ENCODE data around the gene USP13.

USP13 gene

GRCh38 chr3:179697736-179698332 is 45.0 kb downstream of the USP13 start:
- in situ Hi-C loops (cut with MboI; ENCODE audit: low sequenced_read_pairs) = no loop called here

GRCh38 chr3:179700716-179701115 is 47.9 kb downstream of the USP13 start:
- in situ Hi-C loops (cut with MboI; ENCODE audit: low sequenced_read_pairs) = no loop called here

- in situ Hi-C loops (cut with MboI; ENCODE audit: low sequenced_read_pairs) = no loop called here
Observed at GRCh38 chr3:179701176-179701827, 48.5 kb downstream of the USP13 start.

- in situ Hi-C loops (cut with MboI; ENCODE audit: low sequenced_read_pairs) = no loop called here
Observed at GRCh38 chr3:179702271-179702947, 49.6 kb downstream of the USP13 start.

GRCh38 chr3:179703816-179704215 is 51.0 kb downstream of the USP13 start:
- in situ Hi-C loops (cut with MboI; ENCODE audit: low sequenced_read_pairs) = no loop called here

GRCh38 chr3:179706233-179706632 is 53.4 kb downstream of the USP13 start:
- in situ Hi-C loops (cut with MboI; ENCODE audit: low sequenced_read_pairs) = no loop called here

GRCh38 chr3:179710079-179710478 is 57.2 kb downstream of the USP13 start:
- in situ Hi-C loops (cut with MboI; ENCODE audit: low sequenced_read_pairs) = no loop called here

- in situ Hi-C loops (cut with MboI; ENCODE audit: low sequenced_read_pairs) = no loop called here
Observed at GRCh38 chr3:179713643-179714090, 60.8 kb downstream of the USP13 start.

- in situ Hi-C loops (cut with MboI; ENCODE audit: low sequenced_read_pairs) = no loop called here
Observed at GRCh38 chr3:179715582-179715981, 62.7 kb downstream of the USP13 start.

- in situ Hi-C loops (cut with MboI; ENCODE audit: low sequenced_read_pairs) = no loop called here
Observed at GRCh38 chr3:179716226-179716625, 63.4 kb downstream of the USP13 start.

GRCh38 chr3:179716811-179717210 is 64.0 kb downstream of the USP13 start:
- in situ Hi-C loops (cut with MboI; ENCODE audit: low sequenced_read_pairs) = no loop called here

GRCh38 chr3:179717219-179717618 is 64.4 kb downstream of the USP13 start:
- in situ Hi-C loops (cut with MboI; ENCODE audit: low sequenced_read_pairs) = no loop called here

GRCh38 chr3:179719048-179719734 is 66.4 kb downstream of the USP13 start:
- in situ Hi-C loops (cut with MboI; ENCODE audit: low sequenced_read_pairs) = no loop called here

- in situ Hi-C loops (cut with MboI; ENCODE audit: low sequenced_read_pairs) = no loop called here
Observed at GRCh38 chr3:179720196-179720595, 67.4 kb downstream of the USP13 start.

GRCh38 chr3:179723617-179724016 is 70.8 kb downstream of the USP13 start:
- in situ Hi-C loops (cut with MboI; ENCODE audit: low sequenced_read_pairs) = no loop called here

- in situ Hi-C loops (cut with MboI; ENCODE audit: low sequenced_read_pairs) = no loop called here
Observed at GRCh38 chr3:179726075-179726699, 73.3 kb downstream of the USP13 start.

- in situ Hi-C loops (cut with MboI; ENCODE audit: low sequenced_read_pairs) = no loop called here
Observed at GRCh38 chr3:179729086-179729485, 76.2 kb downstream of the USP13 start.

- in situ Hi-C loops (cut with MboI; ENCODE audit: low sequenced_read_pairs) = no loop called here
Observed at GRCh38 chr3:179729981-179730380, 77.1 kb downstream of the USP13 start.

- in situ Hi-C loops (cut with MboI; ENCODE audit: low sequenced_read_pairs) = no loop called here
Observed at GRCh38 chr3:179730506-179730905, 77.7 kb downstream of the USP13 start.

- in situ Hi-C loops (cut with MboI; ENCODE audit: low sequenced_read_pairs) = no loop called here
Observed at GRCh38 chr3:179731544-179731943, 78.7 kb downstream of the USP13 start.

GRCh38 chr3:179732661-179733348 is 80.0 kb downstream of the USP13 start:
- in situ Hi-C loops (cut with MboI; ENCODE audit: low sequenced_read_pairs) = no loop called here

Measured in hTERT RPE-1 (cell line).